ENCODE results near the gene STAT1. TPM values are rescaled to one million over a fixed set of nuclear protein-coding genes. Genes with fewer than 3 reads are reported as not detected.
"Not testable (repeated sequence)": the region's sequence is repeated elsewhere in the genome, so short reads cannot be mapped to it uniquely, and the experiment has no call there.

STAT1 gene
- total RNA-seq, 1 donor from 2014 or later, result 189 TPM

GRCh38 chr2:191006997-191007783, 6.8 kb downstream of the STAT1 start:
- DNase-seq (ENCODE audit: low read depth), result no peak

GRCh38 chr2:191006297-191006696, 7.7 kb downstream of the STAT1 start:
- no peak for DNase-seq (ENCODE audit: low read depth)

GRCh38 chr2:191003405-191004309, 10.3 kb downstream of the STAT1 start:
- no peak for DNase-seq (ENCODE audit: low read depth)

- DNase-seq (ENCODE audit: low read depth), result no peak
These were observed 12.3 kb downstream of the STAT1 start for GRCh38 chr2:191001624-191002023.

GRCh38 chr2:191001032-191001431, 12.9 kb downstream of the STAT1 start:
- no peak for DNase-seq (ENCODE audit: low read depth)

- DNase-seq (ENCODE audit: low read depth), result no peak
These were observed 13.9 kb downstream of the STAT1 start for GRCh38 chr2:190999949-191000665.

GRCh38 chr2:190999058-190999457, 14.9 kb downstream of the STAT1 start:
- DNase-seq (ENCODE audit: low read depth), result no peak

- no peak for DNase-seq (ENCODE audit: low read depth)
These were observed 16.4 kb downstream of the STAT1 start for GRCh38 chr2:190997526-190998113.

GRCh38 chr2:190996947-190997346, 17.0 kb downstream of the STAT1 start:
- DNase-seq (ENCODE audit: low read depth), result no peak

GRCh38 chr2:190996338-190996946, 17.5 kb downstream of the STAT1 start:
- DNase-seq (ENCODE audit: low read depth), result peak; percentile 22

- DNase-seq (ENCODE audit: low read depth), result not testable (repeated sequence)
These were observed 18.7 kb downstream of the STAT1 start for GRCh38 chr2:190995315-190995714.

- no peak for DNase-seq (ENCODE audit: low read depth)
These were observed 19.8 kb downstream of the STAT1 start for GRCh38 chr2:190994148-190994547.

- DNase-seq (ENCODE audit: low read depth), result no peak
These were observed 20.7 kb downstream of the STAT1 start for GRCh38 chr2:190993292-190993643.

- DNase-seq (ENCODE audit: low read depth), result no peak
These were observed 23.8 kb downstream of the STAT1 start for GRCh38 chr2:190990132-190990531.

- no peak for DNase-seq (ENCODE audit: low read depth)
These were observed 25.1 kb downstream of the STAT1 start for GRCh38 chr2:190988910-190989309.

GRCh38 chr2:190987938-190988337, 26.0 kb downstream of the STAT1 start:
- no peak for DNase-seq (ENCODE audit: low read depth)

- no peak for DNase-seq (ENCODE audit: low read depth)
These were observed 26.9 kb downstream of the STAT1 start for GRCh38 chr2:190987116-190987515.

GRCh38 chr2:190986221-190986953, 27.6 kb downstream of the STAT1 start:
- no peak for DNase-seq (ENCODE audit: low read depth)

- DNase-seq (ENCODE audit: low read depth), result peak; percentile 46
These were observed 29.4 kb downstream of the STAT1 start for GRCh38 chr2:190984595-190984994.

GRCh38 chr2:190982262-190983034, 31.5 kb downstream of the STAT1 start:
- no peak for DNase-seq (ENCODE audit: low read depth)

All from renal cortical epithelial cell (primary cell).